ENCODE results near the gene ZXDC. TPM values are rescaled to one million over a fixed set of nuclear protein-coding genes. Genes with fewer than 3 reads are reported as not detected.

The ZXDC gene
- total RNA-seq, 2 donors from 2014 or later: 20.4 to 28.5 TPM

DNA sequence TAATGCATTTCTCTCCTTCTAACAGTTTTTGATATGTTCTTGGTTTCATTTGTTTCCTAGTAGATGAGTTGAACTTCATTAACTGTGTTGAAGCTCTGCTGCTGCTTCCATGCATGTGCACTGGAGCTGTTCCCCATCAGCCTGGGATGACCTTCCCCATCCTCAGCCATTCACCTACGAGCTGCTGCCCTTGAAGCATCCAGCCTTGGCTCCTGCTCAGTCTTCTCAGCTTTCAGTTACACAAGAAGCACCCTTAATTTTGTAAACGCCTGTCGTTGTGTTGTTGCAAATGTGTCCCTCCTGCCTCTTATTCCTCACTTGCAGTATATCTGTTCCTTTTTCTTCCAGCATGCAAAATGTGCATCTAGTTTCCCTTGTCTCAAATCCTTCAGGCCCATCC is 8.5 kb upstream of the ZXDC start:
- Histone ChIP-seq H3K4me3 (no peak overlapping the region), H3K9ac (ENCODE audit: low read depth in 2 of 2, low read length in 2 of 2) (no peak overlapping the region), H3K9me3 (no peaks in the 10 kb centered on the region), H3K27me3 (no peaks in the 10 kb centered on the region), H3K36me3 (no peaks in the 10 kb centered on the region), H3K4me1 (no peaks in the 10 kb centered on the region), H3K27ac (no peak overlapping the region)
- intact Hi-C loops (cut with DNase I): no loop called here
- TF ChIP-seq, protein P1, sequence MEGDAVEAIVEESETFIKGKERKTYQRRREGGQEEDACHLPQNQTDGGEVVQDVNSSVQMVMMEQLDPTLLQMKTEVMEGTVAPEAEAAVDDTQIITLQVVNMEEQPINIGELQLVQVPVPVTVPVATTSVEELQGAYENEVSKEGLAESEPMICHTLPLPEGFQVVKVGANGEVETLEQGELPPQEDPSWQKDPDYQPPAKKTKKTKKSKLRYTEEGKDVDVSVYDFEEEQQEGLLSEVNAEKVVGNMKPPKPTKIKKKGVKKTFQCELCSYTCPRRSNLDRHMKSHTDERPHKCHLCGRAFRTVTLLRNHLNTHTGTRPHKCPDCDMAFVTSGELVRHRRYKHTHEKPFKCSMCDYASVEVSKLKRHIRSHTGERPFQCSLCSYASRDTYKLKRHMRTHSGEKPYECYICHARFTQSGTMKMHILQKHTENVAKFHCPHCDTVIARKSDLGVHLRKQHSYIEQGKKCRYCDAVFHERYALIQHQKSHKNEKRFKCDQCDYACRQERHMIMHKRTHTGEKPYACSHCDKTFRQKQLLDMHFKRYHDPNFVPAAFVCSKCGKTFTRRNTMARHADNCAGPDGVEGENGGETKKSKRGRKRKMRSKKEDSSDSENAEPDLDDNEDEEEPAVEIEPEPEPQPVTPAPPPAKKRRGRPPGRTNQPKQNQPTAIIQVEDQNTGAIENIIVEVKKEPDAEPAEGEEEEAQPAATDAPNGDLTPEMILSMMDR (IDR thresholded peaks at IDR 0.05): no peak
- no peak for DNase-seq

DNA sequence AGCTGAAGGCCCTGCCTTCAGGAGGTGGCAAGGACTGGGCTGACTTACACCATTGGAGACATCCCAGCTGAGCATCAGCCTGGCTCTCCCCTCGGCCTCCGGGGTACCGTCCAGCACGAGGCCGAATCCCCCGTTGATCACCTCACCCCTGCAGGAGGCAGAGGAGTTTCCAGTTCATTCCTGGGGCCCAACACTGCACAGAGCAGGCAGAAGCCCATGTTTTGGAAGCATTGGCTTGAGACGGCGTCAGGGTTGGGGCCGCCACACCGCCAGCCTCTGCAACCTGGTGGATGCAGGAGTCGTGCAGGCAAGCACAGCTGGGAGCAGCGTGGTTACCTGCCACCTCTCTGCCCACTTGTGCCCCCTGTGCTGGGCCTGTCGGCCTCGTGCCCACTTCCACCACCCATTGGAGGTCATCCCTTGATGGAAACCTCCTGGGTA is 7.7 kb upstream of the ZXDC start:
- intact Hi-C loops (cut with DNase I): no loop called here
- Histone ChIP-seq H3K4me1 (no peaks in the 10 kb centered on the region), H3K27ac (no peak overlapping the region), H3K4me3 (no peak overlapping the region), H3K9me3 (no peaks in the 10 kb centered on the region), H3K36me3 (no peaks in the 10 kb centered on the region), H3K9ac (ENCODE audit: low read depth in 2 of 2, low read length in 2 of 2) (no peak overlapping the region), H3K27me3 (no peaks in the 10 kb centered on the region)
- TF ChIP-seq, protein P1 (IDR thresholded peaks at IDR 0.05): no peak
- DNase-seq: no peak

DNA sequence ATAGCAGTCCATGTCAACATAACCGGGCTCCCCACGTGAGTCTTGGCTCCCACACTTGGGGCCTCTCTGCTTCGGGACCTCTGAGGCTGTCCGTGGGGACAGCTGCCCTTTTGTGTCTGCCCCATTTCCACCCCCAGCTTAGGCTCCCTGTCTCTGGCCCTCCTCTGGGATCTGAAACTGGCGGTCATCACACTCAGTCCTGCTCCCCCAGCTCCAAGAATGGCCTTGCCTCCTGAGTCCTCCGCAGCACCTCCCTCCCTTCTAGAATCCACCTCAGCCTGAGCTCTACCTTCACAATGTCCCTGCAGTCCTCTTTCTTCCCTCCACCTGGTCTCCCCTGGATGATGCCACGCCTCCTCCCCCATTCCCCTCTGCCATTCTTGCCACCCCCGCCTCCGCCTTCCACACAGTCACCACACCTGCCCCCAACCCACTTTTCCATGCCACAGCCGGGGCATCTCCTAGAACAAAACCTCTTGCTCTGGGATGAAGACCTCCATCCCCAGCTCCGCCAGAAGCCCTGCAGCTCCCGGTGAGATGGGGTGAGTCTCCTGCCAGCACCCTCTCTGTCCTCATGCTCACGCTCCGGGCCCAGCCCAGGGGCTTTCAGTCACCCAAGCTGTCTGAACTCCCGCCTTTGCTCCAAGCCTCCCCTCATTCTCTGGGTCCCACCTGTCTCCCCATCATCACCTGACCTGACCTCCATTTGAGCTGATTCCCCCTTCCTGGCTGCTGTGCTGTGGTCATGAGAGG is 7.0 kb upstream of the ZXDC start:
- no peak for DNase-seq
- intact Hi-C loops (cut with DNase I): no loop called here
- no peak overlapping the region for H3K27ac ChIP-seq
- H3K27me3 ChIP-seq: no peaks in the 10 kb centered on the region
- no peaks in the 10 kb centered on the region for H3K4me1 ChIP-seq
- TF ChIP-seq, protein P1 (IDR thresholded peaks at IDR 0.05): no peak
- no peaks in the 10 kb centered on the region for H3K36me3 ChIP-seq
- no peak overlapping the region for H3K9ac ChIP-seq (ENCODE audit: low read depth in 2 of 2, low read length in 2 of 2)
- H3K9me3 ChIP-seq: no peaks in the 10 kb centered on the region
- H3K4me3 ChIP-seq: no peak overlapping the region

DNA sequence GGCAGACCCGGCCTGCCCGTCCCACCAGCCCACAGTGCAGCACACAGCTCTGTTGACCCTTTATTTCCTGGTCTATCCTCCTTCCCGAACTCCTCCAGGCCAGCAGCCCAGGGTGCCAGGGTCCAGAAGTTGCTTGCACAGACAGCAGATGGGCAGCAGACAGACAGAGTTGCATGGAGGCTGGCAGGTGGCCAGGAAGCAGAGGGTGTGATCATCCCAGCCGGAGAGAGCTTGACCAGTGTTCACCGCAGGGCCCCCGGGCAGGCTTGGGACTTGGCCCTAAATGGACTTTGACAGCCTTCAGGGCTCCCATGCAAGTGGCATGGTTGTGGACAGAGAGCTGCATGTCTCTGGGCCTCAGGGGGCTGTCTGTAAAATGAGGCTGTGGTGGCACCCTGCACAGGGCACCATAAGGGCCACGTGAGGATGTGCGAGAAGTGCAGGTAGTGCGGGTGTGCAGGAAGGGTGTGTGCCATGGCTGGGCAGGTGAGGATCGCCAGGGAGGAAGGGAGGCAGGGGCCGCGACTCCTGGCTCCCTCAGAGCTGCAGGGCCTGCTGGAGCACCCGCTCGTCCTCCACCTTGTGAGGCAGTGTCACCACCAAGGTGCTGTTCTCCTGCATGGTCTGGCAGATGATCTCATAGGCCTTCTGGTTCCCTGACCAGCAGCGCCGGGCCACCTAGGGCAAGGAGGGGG is 6.3 kb upstream of the ZXDC start:
- Histone ChIP-seq H3K27me3 (no peaks in the 10 kb centered on the region), H3K36me3 (no peaks in the 10 kb centered on the region), H3K9me3 (no peaks in the 10 kb centered on the region), H3K4me1 (no peaks in the 10 kb centered on the region), H3K27ac (no peak overlapping the region), H3K9ac (ENCODE audit: low read depth in 2 of 2, low read length in 2 of 2) (no peak overlapping the region), H3K4me3 (no peak overlapping the region)
- peak; percentile 56 for DNase-seq
- intact Hi-C loops (cut with DNase I): no loop called here
- TF ChIP-seq, protein P1 (IDR thresholded peaks at IDR 0.05): no peak

DNA sequence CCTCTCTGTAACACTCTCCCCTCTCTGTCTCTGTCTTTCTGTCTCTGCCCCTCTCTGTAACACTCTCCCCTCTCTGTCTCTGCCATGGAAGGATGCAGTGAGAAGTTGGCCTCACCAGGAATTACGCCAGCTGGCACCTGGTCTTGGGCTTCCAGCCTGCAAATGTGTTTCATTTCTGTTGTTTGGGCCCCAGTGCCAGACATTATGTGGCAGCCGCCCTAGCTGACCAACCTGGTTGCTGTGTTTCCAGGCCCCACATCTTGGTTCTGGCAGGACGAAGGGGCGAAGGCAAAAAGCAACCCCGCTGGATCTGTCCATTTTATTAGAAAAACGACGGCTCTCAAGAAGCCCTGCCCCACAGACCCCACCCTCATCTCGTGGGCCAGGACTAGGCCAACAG is 5.2 kb upstream of the ZXDC start:
- Histone ChIP-seq H3K36me3 (no peaks in the 10 kb centered on the region), H3K9me3 (no peaks in the 10 kb centered on the region), H3K4me1 (no peaks in the 10 kb centered on the region), H3K27ac (no peak overlapping the region), H3K4me3 (no peak overlapping the region), H3K9ac (ENCODE audit: low read depth in 2 of 2, low read length in 2 of 2) (no peak overlapping the region), H3K27me3 (no peaks in the 10 kb centered on the region)
- intact Hi-C loops (cut with DNase I): no loop called here
- no peak for DNase-seq
- TF ChIP-seq, protein P1 (IDR thresholded peaks at IDR 0.05): no peak

All from colonic mucosa (tissue), 4 donors.